Dermis blood vessel endothelial cell (primary cell): ENCODE results near the gene FGG. TPM values are rescaled to one million over a fixed set of nuclear protein-coding genes. Genes with fewer than 3 reads are reported as not detected.
"Not testable (repeated sequence)": the region's sequence is repeated elsewhere in the genome, so short reads cannot be mapped to it uniquely, and the experiment has no call there.

ENCODE experiments used
- DNase-seq: peaks from one replicate; pipeline ENCODE4 v3.0.0; 2010
- total RNA-seq: library from RNA; depleted of rRNA; stranded (reverse); fragments of >200 nt; gene quantifications from 2 replicates; pipeline ENCODE4 v1.2.3, GENCODE V29; 2014

FGG gene
- total RNA-seq, 1 donor from 2014 or later, result not detected

- no peak for DNase-seq
Observed at GRCh38 chr4:154610582-154610981, 1.9 kb downstream of the FGG start.

- no peak for DNase-seq
Observed at GRCh38 chr4:154609532-154609931, 2.9 kb downstream of the FGG start.

DNA sequence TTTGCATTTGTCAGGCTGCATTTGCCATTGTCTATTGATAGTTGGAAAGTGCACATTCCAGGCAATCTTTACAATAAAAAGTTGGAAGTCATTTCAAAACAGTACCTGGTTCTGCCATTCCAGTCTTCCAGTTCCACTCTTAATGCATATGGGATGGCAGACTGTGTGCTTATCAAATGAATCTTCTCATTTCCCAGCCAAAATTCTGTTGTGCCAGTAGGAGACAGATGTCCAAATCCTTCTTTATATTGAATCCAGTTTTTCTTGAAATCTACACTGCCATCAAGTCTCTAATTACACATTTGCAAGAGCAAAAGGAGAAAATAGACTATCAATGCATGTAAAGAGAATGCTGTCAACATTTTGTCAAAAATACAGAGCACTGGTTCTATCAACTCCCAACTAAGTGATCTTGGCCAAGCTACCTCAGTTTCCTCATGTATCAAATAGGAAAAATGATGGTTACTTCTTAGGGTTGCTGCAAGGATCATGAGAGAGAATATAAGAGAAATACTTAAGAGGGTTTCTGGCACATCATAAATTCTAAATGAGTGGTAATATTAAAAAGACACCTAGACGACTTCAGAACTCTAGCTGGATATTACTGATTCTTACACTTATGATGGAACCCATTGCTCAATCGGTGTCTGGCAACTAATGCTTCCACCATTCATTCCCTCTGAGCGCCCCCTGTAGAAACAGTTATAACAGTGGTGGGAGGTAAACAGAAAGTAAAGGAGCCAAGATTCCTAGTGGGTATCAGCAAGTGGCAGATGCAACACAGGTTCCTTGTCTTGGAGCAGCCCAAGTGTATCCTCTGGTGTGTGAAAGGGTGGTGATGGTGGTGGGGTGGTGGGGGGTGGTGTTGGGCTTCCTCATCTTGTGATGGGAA lies 3.8 kb downstream of the FGG start:
- DNase-seq, result no peak

GRCh38 chr4:154606728-154607723 lies 5.4 kb downstream of the FGG start:
- no peak for DNase-seq

GRCh38 chr4:154604696-154605200 lies 7.7 kb downstream of the FGG start:
- DNase-seq, result no peak

DNA sequence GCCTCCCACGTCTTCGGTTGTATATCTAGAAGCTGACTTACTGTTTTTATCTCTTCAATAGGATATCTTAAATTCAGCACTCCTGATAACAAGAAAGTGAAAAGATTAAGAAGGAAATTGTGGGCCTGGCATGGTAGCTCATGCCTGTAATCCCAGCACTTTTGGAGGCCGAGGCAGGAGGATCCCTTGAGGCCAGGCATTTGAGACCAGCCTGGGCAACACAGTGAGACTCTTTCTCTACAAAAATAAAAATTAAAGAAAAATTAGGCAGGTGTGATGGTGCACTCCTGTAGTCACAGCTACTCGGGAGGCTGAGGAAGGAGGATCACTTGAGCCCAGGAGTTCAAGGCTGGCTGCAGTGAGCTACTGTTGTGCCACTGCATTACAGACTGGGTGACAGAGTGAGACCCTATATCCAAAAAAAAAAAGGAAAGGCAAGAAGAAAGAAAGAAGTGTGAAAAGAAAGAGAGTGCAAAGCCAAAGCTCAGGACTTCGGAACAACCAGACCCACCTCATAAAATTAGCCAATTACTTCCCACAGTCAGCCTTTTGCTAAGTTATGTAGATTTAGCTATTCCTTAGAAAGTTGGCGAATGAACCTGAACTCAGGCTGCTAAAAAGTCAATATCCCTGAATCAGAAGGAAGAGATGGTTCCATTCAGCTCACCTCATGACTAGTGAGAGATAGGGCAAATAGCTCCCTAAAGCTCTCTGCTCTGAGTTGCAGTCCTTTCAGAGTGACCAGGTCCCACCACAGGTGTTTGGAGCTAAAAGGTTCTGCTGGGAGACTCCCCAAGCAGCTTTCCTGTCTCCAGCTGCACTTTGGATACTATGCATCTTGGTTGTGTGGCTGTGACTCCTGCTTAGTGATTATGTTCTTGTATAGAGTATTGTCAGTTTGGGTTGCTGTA lies 9.2 kb downstream of the FGG start:
- no peak for DNase-seq

DNA sequence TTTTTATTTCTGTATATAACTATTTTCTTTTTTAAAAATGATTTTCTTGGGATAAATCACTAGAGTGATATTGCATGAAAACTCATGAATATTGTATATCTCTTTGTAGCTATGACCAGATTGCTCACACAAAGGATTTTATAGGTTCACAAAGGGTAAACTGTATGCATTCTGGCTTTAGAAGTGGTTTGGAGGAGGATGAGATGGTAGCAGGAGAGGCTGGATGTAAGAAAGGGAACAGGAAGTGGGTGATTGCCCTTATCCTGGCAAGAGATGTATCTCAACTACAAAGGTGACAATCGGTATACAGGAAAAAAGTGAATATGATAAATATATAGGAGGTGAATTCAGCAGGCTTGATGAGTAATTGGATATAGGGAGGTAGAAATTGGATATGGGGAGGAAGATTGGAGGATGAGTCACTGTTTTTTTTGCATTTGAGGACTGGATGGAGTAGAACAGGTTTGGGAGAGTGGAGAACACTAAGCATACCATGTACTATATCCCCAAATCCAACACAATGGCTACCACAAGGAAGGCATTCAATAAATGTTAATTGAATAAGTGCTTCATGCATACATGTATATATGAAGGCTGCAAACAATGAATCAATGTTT lies 9.9 kb downstream of the FGG start:
- no peak for DNase-seq

DNA sequence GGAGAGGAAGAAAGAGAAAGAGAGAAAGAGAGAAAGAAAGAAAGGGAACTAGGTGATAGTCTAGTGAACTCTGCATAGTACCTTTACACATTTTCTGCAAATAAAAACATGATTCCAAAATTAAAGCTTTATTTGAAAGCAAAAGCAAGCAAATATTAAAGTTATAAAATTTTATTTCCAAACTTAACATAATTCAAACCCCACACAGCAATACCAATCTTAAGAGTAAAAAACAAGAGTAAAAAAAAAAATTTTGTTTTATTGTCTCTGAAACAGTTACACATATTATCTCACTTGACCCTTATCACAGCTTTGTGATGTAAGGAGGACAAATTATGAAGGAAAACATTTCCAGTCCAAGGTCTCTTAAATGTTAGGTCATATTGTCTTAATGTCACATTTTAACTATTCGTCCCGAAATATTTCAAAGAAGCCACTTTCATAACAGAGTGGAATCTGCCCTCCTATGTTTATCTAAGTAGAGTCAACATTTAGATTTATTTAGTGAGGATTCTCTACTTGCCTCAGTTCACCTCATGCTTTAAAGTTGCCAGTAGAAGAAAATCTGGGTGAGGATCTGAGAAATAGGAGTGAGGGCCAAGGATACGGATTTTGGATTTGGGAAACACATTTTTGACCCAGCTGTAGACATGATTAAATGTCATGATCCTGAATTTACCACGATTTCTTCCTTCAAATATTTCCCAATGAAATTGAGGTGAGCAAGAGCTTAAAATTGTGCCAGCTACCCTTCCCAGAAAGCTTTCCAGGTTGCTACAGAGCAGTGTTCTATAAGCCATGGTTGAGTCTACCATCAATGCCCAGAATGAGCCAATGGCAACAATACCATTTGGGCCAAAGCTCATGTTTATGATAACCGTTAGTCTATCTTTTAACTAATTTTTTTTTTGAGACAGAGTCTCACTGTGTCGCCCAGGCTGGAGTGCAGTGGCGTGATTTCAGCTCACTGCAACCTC lies 14.4 kb downstream of the FGG start:
- DNase-seq, result no peak

GRCh38 chr4:154597281-154597680 lies 15.2 kb downstream of the FGG start:
- DNase-seq, result not testable (repeated sequence)

GRCh38 chr4:154595807-154596206 lies 16.6 kb downstream of the FGG start:
- no peak for DNase-seq

DNA sequence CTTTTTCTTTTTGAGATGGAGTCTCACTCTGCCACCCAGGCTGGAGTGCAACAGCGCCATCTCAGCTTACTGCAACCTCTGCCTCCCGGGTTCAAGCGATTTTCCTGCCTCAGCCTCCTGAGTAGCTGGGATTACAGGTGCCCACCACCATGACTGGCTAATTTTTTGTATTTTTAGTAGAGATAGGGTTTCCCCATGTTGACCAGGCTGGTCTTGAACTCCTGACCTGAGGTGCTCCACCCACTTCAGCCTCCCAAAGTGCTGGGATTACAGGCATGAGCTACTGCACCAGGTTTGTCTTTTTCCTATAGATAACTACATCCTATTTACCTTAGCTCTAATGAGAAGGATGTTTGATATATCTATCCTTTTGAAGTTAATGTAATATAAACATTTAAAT lies 18.1 kb downstream of the FGG start:
- DNase-seq, result not testable (repeated sequence)

DNA sequence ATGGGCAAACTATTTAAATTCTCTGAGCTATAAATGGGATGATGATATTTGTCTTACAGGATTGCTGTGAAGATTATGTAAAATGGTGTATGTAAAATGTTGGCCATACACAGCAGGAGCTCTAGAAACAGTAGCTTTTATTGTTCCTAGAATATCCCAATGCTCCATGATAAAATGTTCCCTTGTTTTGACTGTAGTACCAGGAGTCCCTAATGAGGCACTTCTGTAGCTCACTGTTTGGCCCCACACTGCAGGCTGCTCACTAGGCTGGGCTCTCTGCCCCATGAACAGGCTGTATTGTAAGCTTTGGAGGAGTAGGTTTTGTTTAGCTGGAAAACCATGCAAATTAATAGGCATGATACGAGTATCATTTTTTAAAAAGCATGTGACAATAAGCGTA lies 18.6 kb downstream of the FGG start:
- no peak for DNase-seq

- DNase-seq, result no peak
Observed at GRCh38 chr4:154591890-154592289, 20.6 kb downstream of the FGG start.

- no peak for DNase-seq
Observed at GRCh38 chr4:154590329-154591006, 22.0 kb downstream of the FGG start, which contains the start of gene FGA. FGA (minus strand) TSS chr4:154590742; CDS start chr4:154590687, 55 bp downstream.

- no peak for DNase-seq
Observed at GRCh38 chr4:154589296-154590197, 22.9 kb downstream of the FGG start.

GRCh38 chr4:154588198-154588597 lies 24.3 kb downstream of the FGG start:
- no peak for DNase-seq

- no peak for DNase-seq
Observed at GRCh38 chr4:154586296-154587033, 26.0 kb downstream of the FGG start.
